ENCODE data around the gene LONRF2.
"Not testable (repeated sequence)": the region's sequence is repeated elsewhere in the genome, so short reads cannot be mapped to it uniquely, and the experiment has no call there.

Gene LONRF2

GRCh38 chr2:100254646-100255210 lies 67.6 kb downstream of the LONRF2 start:
- no peak for DNase-seq (ENCODE audit: low read depth)

GRCh38 chr2:100253786-100254185 lies 68.5 kb downstream of the LONRF2 start:
- no peak for DNase-seq (ENCODE audit: low read depth)

- DNase-seq (ENCODE audit: low read depth): no peak
Observed at GRCh38 chr2:100252811-100253698, 69.2 kb downstream of the LONRF2 start.

GRCh38 chr2:100250645-100251044 lies 71.7 kb downstream of the LONRF2 start:
- no peak for DNase-seq (ENCODE audit: low read depth)

GRCh38 chr2:100248971-100249370 lies 73.3 kb downstream of the LONRF2 start:
- DNase-seq (ENCODE audit: low read depth): no peak

GRCh38 chr2:100248556-100248955 lies 73.7 kb downstream of the LONRF2 start:
- DNase-seq (ENCODE audit: low read depth): not testable (repeated sequence)

GRCh38 chr2:100248044-100248330 lies 74.3 kb downstream of the LONRF2 start:
- no peak for DNase-seq (ENCODE audit: low read depth)

- DNase-seq (ENCODE audit: low read depth): no peak
Observed at GRCh38 chr2:100247256-100248043, 74.9 kb downstream of the LONRF2 start.

GRCh38 chr2:100246163-100247145 lies 75.8 kb downstream of the LONRF2 start:
- DNase-seq (ENCODE audit: low read depth): peak; percentile 65

GRCh38 chr2:100245681-100246080 lies 76.6 kb downstream of the LONRF2 start:
- DNase-seq (ENCODE audit: low read depth): no peak

- peak; percentile 45 for DNase-seq (ENCODE audit: low read depth)
Observed at GRCh38 chr2:100244881-100245605, 77.3 kb downstream of the LONRF2 start.

- DNase-seq (ENCODE audit: low read depth): no peak
Observed at GRCh38 chr2:100243631-100244030, 78.7 kb downstream of the LONRF2 start.

- peak; percentile 79 for DNase-seq (ENCODE audit: low read depth)
Observed at GRCh38 chr2:100242891-100243619, 79.2 kb downstream of the LONRF2 start.

- no peak for DNase-seq (ENCODE audit: low read depth)
Observed at GRCh38 chr2:100242476-100242875, 79.8 kb downstream of the LONRF2 start.

- DNase-seq (ENCODE audit: low read depth): no peak
Observed at GRCh38 chr2:100241236-100241635, 81.1 kb downstream of the LONRF2 start.

- no peak for DNase-seq (ENCODE audit: low read depth)
Observed at GRCh38 chr2:100240386-100240785, 81.9 kb downstream of the LONRF2 start.

GRCh38 chr2:100239486-100240210 lies 82.7 kb downstream of the LONRF2 start:
- no peak for DNase-seq (ENCODE audit: low read depth)

GRCh38 chr2:100238471-100238870 lies 83.8 kb downstream of the LONRF2 start:
- no peak for DNase-seq (ENCODE audit: low read depth)

- DNase-seq (ENCODE audit: low read depth): peak; percentile 46
Observed at GRCh38 chr2:100237770-100238169, 84.5 kb downstream of the LONRF2 start.

GRCh38 chr2:100237163-100237562 lies 85.1 kb downstream of the LONRF2 start:
- no peak for DNase-seq (ENCODE audit: low read depth)
